ENCODE data around the gene SUPT3H.

SUPT3H gene

GRCh38 chr6:45421709-45422502 is 44.2 kb upstream of the SUPT3H start:
- no peak for DNase-seq (ENCODE audit: low read depth)
- TF ChIP-seq CTCF (IDR thresholded peaks at IDR 0.05; ENCODE audit: low read depth, low read length, missing control alignments) = peak; percentile 24

GRCh38 chr6:45420909-45421708 is 43.4 kb upstream of the SUPT3H start:
- in situ Hi-C loops (cut with HindIII; ENCODE audit: low sequenced_read_pairs) = no loop called here
- no peak for DNase-seq (ENCODE audit: low read depth)
- no peak for TF ChIP-seq CTCF (IDR thresholded peaks at IDR 0.05; ENCODE audit: low read depth, low read length, missing control alignments)
- peak overlapping the region; percentile 92 for H3K4me3 ChIP-seq (ENCODE audit: low read depth, low read length)

More at GRCh38 chr6:45421709-45422502, 44.2 kb upstream of the SUPT3H start:
- H3K4me3 ChIP-seq (ENCODE audit: low read depth, low read length) = peak overlapping the region; percentile 92
- in situ Hi-C loops (cut with HindIII; ENCODE audit: low sequenced_read_pairs) = no loop called here

- in situ Hi-C loops (cut with HindIII; ENCODE audit: low sequenced_read_pairs) = no loop called here
- H3K4me3 ChIP-seq (ENCODE audit: low read depth, low read length) = peak overlapping the region; percentile 92
- no peak for TF ChIP-seq CTCF (IDR thresholded peaks at IDR 0.05; ENCODE audit: low read depth, low read length, missing control alignments)
- DNase-seq (ENCODE audit: low read depth) = peak; percentile 91
These were observed 42.6 kb upstream of the SUPT3H start for GRCh38 chr6:45420083-45420908.

GRCh38 chr6:45419571-45420082 is 41.9 kb upstream of the SUPT3H start:
- in situ Hi-C loops (cut with HindIII; ENCODE audit: low sequenced_read_pairs) = no loop called here
- H3K4me3 ChIP-seq (ENCODE audit: low read depth, low read length) = peak overlapping the region; percentile 92
- no peak for TF ChIP-seq CTCF (IDR thresholded peaks at IDR 0.05; ENCODE audit: low read depth, low read length, missing control alignments)
- no peak for DNase-seq (ENCODE audit: low read depth)

- TF ChIP-seq CTCF (IDR thresholded peaks at IDR 0.05; ENCODE audit: low read depth, low read length, missing control alignments) = no peak
- in situ Hi-C loops (cut with HindIII; ENCODE audit: low sequenced_read_pairs) = no loop called here
- DNase-seq (ENCODE audit: low read depth) = no peak
- H3K4me3 ChIP-seq (ENCODE audit: low read depth, low read length) = no peak overlapping the region
These were observed 39.7 kb upstream of the SUPT3H start for GRCh38 chr6:45417436-45417835.

- in situ Hi-C loops (cut with HindIII; ENCODE audit: low sequenced_read_pairs) = no loop called here
- no peak for TF ChIP-seq CTCF (IDR thresholded peaks at IDR 0.05; ENCODE audit: low read depth, low read length, missing control alignments)
- no peak for DNase-seq (ENCODE audit: low read depth)
- H3K4me3 ChIP-seq (ENCODE audit: low read depth, low read length) = no peak overlapping the region
These were observed 39.0 kb upstream of the SUPT3H start for GRCh38 chr6:45416700-45417099.

Measured in astrocyte of the cerebellum (primary cell).